GM19099 (cell line): ENCODE measurements around the gene EXOC6B.

Experiments
- POLR2A ChIP-seq: IDR thresholded peaks from 3 replicates; pipeline ENCODE4 v1.6.1; 2011; ENCODE audit warnings: low read depth; ENCODE audit not compliant: insufficient read length; ENCODE audit errors: extremely low read depth

EXOC6B gene

GRCh38 chr2:72778410-72778809 is 47.4 kb downstream of the EXOC6B start:
- TF ChIP-seq POLR2A, result no peak

DNA sequence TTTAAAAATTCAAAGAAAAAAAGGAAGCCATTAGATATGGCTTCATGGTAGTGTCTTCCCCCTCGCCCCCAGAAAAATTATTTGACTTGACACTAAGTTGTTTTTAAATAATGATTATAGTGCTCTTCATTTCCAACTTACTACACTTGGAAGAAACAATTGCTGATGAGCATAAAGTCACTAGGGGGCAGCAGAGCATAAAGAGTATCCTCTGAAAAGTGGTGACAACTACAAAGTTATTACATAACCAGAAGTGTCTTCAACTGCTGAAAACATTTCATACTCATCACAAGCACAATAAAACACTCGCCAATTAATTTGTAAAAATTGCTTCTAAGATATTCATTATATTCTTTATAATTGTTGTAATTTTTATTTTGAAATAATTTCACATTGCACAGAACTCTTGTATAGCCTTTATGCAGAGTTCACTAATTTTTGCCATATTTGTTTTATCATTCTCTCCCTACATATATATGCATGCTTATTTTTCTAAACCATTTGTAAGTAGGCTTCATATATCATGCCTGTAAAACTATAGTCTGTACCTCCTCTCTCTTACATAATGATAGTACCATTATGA is 54.9 kb downstream of the EXOC6B start:
- no peak for TF ChIP-seq POLR2A

GRCh38 chr2:72765997-72766609 is 59.7 kb downstream of the EXOC6B start:
- no peak for TF ChIP-seq POLR2A

DNA sequence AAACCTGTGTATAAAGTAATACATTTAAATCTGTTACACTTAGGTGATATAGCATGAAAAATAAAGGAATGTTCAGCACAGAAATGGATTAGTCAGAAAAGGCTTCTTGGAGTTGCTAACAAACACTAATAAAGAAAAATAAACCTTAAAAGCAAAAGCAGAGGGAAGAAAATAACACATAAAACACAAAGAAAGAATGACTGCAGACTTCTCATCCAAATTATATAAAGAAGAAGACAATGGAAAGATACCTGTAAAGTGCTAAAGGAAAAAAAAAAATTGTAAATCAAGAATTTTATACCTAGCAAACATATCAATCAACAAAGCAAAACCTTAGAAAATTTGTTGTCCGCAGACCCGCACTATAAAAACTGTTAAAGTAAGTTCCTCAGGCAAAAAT is 63.6 kb downstream of the EXOC6B start:
- TF ChIP-seq POLR2A, result no peak

DNA sequence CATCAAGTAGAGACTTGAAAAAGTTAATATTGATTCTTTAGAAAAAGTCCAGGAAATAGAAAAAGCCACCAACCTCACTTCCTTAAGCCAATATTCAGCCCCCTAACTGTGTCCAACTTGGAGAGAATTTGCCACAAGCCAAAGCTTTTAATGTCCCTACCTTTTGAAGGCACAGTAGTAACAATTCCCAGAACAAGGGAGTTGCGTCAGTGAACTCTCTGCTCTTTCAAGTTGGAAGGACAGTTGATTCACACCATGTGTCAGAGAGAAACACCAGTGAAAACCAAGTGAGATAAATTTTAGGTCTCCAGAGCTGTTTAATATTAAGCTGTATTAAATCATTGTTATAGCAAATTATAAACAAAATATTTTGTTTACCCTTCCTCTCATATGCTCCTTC is 66.1 kb downstream of the EXOC6B start:
- TF ChIP-seq POLR2A, result no peak

DNA sequence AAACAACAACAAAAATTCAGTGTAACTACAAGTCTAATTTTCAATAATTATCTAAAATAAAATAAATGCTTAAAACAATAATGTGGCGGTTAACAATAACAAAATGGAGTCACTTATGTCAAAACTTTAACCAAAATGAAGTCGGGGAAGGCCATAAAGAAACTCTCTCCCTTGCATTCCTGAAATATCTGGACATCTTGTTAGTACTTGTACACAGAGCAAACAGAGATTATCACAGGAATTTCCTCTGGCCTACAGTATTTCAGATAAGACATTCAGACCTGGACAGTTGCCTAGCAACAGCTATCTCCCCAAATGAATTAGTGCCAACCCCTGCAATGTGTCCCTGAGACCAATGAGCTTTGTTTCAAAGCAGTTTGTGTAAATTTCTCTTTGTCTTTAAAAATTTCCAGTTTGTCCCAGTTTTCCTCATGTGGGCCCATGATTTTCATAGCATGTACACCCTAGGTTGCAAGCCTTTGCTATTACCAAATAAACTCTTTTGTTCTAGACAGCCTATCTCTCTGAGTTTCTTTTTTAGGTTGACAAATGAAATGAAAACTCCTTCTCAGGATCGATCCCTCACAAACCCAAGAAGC is 68.6 kb downstream of the EXOC6B start:
- TF ChIP-seq POLR2A, result no peak

DNA sequence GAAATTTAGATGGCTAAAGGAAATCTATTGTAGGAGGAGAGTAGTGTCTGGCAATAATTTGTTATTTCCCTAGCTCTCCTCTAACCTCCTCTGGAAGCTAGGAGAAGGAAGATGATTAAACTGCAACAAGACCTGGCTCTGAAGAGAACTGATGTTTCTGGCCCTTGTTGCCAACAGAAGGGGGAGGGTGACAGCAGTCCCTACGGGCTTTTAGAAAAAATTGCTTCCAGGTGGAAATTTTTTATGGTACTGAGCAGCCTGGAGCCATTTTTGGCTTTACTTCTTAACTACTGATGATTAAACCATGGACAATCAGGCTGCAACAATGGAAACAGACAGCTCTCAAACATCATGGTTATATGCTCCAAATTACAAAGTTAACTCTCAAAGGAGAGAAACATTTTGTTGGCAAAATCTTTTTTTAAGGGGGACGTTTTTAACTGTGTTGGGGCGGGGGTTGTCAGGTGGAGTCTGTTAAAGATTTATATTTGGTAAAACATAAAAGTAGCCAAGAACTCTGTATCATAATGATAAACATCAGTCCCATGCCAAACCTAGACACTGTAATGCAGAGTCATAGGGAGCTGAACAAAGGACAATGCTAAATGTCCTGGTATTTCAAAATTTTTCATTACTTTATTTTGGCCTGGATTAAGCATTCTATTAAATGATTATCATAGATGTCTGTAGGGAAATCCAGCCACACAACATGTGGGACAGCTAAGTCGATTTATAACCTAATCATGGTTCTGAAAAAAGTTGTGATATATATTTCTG is 70.0 kb downstream of the EXOC6B start:
- no peak for TF ChIP-seq POLR2A

GRCh38 chr2:72754628-72755320 is 71.1 kb downstream of the EXOC6B start:
- no peak for TF ChIP-seq POLR2A

DNA sequence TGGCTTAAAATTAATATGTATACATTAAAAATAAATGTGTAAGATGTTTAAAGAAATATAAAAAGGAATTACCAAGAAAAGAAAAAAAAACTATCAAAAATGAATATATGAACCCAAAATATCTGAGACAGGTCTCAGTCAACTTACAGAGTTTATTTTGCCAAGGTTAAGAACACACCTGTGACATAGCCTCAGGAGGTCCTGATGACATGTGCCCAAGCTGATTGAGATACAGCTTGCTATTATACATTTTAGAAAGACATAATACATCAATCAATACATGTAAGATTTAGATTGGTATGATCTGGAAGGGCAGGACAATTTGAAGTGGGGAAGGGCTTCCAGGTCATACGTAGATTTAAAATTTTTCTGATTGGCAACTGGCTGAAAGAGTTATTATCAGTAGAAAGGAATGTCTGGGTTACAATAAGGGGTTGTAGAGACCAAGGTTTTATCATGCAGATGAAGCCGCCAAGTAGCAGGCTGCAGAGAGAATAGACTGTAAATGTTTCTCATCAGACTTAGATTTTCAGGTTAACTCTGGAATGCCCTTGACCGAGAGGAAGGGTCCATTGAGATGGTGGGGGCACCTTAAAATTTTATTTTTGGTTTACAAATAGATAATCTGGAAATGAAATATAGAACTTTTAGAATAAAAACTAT is 74.7 kb downstream of the EXOC6B start:
- TF ChIP-seq POLR2A, result no peak

GRCh38 chr2:72750466-72750865 is 75.4 kb downstream of the EXOC6B start:
- TF ChIP-seq POLR2A, result no peak

DNA sequence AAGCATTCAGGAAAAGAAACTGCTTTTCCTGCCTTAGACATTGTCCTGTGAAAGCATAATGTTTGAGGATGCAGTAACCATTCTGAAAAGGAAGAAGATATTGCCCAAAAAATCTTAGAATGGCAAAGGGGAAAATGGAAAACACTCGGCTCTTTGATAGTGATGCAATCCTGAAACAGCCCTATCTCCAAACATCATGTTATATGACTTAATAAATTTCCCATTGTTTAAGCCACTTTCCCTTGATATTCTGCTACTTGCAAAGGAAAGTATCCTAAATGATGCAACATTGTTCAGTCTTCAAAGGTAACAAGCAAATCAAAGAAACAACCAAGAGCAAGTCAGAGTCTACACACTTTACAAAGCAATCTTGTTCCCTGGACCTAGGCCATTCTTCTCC is 78.5 kb downstream of the EXOC6B start:
- TF ChIP-seq POLR2A, result no peak

GRCh38 chr2:72745679-72746368 is 80.0 kb downstream of the EXOC6B start:
- TF ChIP-seq POLR2A, result no peak

- no peak for TF ChIP-seq POLR2A
Observed at GRCh38 chr2:72744049-72744448, 81.8 kb downstream of the EXOC6B start.

DNA sequence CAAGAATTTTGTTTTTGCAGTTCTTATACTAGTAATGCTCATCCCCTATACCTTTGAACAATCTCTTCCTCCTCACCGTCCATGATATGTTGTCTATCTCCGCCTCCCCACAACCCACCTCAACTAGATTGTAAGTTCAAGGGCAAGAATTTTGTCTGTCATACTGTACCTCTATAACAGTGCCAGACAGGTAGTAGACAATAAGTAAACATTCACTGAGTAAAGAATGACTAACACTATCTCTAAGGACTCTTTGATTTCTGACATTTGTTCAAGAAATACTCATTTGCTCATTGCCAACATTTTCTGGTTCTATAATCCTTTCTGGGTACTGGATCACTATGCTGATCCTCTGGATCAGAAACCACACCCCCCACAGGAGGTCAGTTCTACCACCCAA is 82.4 kb downstream of the EXOC6B start:
- no peak for TF ChIP-seq POLR2A
